HG02623 (cell line): ENCODE data around the gene TANC1.

Source experiments
- ATAC-seq: cut with Tn5 transposase; IDR thresholded peaks from one replicate; pipeline ENCODE4 v1.9.1; 2021; ENCODE audit warnings: moderate library complexity; ENCODE audit not compliant: unreplicated experiment

TANC1 gene

GRCh38 chr2:158960193-158960592 lies 8.2 kb upstream of the TANC1 start:
- ATAC-seq = no peak

DNA sequence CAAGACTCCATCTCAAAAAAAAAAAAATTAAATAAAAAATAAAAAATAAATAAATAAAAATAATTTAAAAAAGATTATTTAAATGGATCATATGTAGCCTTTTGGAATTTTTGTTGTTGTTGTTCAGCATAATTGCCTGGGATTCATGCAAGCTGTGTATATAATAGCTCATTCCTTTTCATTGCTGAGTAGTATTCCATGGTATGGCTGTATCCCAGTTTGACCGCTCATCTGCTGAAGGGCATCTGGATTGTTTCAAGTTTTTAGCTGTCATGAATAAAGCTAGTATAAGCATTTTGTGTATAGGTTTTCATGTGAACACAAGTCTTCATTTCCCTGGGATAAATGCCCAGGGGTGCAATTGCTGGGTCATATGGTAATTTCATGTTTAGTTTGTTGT lies 6.4 kb upstream of the TANC1 start:
- ATAC-seq = no peak

- ATAC-seq = no peak
Observed at GRCh38 chr2:158963071-158963470, 5.4 kb upstream of the TANC1 start.

DNA sequence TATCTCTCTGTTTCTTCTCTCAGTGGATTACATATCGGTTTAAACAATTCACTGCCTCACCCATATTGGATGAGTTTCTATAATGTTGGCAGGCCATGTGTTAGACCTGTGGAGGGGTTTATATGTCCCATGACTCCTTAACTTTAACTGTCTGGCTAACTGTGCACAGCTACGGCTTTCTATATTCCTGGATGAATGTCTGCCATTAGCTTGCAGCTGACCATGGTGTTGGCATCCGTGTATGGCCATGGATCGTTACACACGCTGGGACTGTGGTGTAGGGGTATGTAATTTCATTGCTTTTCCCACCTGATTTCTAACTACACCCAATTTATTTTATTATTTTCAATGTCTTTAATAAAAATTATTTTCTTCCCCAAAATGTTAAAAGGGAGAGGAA lies 3.3 kb upstream of the TANC1 start:
- ATAC-seq = no peak

DNA sequence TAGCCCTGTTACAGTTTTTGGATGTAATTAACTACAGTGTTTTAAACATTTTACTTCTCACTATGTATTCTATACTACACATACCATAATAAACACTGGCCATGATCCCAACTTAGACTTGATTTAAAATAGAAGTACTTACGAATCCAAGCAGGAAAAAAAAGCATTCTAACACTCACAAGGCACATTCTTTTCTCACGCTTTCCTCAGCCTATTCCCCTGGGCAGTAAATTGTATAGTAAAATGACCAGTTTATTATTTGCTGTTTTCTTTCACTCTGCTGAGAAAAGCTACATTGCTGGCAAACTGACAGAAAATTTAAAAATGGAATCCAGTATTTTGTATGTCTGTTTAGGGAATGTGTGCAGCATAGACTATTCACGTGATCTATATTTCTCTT lies 2.8 kb upstream of the TANC1 start:
- no peak for ATAC-seq

- ATAC-seq = no peak
Observed at GRCh38 chr2:158966312-158966711, 2.1 kb upstream of the TANC1 start.

GRCh38 chr2:158967114-158967730 lies 1.2 kb upstream of the TANC1 start:
- no peak for ATAC-seq

DNA sequence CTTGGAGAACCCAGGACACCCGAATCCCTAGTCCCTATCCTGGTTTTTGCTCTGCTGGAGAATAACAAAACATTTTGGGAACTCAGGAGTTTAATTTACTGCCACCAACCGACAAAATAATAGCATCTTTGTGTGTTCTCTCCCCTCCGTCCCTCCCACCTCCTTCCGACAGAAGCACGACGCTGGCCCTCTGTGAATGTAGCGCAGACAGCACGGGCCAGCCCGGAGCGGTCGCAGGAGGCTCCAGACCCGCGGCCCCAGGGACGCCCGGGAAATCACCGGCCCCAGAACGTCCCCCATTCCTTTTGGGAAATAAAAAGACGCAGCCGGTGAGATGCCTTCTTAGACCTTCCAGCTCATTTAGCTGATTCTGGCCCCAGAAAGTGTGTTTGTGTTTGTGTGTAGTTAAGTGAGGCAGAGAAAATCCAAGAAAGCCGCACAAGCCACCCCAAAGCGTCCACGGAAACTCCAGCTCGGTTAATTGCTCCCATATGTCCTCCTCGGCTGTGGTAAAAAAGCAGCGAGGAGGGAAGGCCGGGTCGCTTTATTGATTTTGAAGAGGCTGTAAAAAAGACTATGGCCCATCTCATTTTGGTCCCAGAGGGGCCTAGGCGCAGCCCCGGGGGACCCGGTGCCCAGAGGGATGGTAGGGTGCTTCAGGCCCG lies 577 bp upstream of the TANC1 start:
- ATAC-seq = no peak

DNA sequence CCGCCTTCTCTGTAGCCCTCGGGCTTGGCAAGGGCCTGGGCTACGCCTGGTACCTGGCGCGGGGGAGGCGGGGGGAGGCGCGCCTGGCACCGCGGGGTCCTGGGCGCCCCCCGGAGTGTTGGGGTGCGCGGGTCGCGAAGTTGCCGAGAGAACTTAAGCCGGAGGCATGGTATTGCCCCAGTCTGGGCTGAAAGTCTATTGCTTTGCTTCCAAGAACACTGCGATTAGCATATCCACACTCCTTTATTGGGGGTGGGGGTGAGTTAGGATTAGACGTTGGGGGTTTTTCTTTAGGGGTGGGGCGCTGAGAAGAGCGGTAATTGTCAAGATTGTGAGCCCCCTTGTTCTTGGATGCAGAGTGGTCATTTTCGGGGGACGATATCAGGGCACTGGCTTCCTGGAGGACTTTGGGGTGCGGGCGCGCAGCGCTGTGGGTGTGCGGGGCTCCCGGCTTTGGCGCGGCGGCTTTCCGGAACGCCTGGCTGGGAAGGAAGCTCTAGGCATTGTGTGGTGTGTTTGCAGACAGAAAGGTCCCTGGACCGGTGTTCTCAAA lies 798 bp downstream of the TANC1 start:
- no peak for ATAC-seq

DNA sequence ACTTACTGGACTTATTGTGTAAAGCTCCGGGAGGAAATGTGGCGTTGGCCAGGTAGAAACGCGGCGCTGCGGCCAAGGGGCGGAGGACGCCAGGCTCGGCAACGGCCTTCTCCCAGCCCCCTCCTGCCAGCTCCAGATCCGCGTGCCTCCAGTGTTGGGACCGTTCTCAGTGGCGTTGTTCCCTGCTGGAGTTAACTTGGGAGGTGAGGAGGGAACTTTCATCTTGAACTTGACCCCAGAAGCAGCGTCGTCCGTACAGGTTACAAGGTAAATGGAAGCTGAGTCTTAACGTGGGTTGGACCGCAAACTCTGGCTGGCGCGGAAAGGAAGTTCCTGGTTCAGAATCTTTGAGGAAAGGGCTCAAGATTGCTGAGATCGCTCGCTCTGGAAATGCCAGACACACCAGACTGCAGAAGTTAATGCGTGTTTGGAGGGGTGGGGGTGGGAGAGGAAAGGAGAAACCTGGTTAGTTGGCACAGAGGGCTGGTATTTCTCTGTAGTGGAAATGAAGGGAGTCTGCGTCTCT lies 1.3 kb downstream of the TANC1 start:
- no peak for ATAC-seq

DNA sequence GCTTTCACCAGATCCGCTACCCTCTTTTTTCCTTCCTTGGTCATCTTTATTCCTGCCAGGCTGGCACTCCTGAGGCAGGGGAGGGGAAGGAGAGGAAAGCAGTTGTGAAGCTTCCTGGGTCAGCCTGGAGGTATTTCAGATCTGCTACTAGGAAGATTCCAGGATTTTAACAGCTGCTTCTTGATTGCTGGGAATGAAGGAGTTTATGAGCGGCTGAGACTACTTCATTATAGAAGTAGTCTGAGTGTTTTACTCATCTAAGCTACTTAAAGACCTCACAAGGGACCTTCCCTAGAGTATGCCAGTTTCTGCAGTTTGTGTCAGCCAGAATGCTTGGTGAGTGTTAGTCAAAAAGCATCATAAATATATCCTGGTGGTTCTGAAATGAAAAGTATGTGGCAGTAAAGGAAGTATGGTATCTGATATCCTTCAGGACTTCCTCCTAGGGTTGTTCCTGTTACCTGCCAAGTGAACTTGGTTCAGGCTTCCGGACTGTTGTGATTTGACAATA lies 1.9 kb downstream of the TANC1 start:
- no peak for ATAC-seq

- ATAC-seq = no peak
Observed at GRCh38 chr2:158973116-158973956, 4.9 kb downstream of the TANC1 start.

GRCh38 chr2:158975271-158975921 lies 7.0 kb downstream of the TANC1 start:
- ATAC-seq = no peak

DNA sequence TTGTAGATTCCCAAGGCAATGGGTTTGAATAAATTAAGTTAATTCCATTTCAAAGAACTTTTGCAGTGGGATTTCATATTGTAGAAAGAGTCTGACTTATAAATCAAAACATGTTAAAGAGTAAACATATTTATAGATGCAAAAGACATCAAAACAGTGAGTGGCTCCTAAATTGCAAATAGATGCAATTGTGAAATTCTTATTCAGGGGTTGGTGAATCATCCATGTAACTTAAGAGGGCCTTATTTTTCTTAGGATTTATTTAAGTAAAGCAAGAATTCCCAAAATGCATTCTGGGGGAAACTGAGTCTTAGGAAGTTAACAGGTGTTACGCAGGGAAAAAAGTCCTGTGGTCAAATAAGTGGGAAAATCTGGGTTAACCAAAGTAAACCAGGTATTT lies 11.3 kb downstream of the TANC1 start:
- ATAC-seq = no peak

- no peak for ATAC-seq
Observed at GRCh38 chr2:158984604-158985135, 16.2 kb downstream of the TANC1 start.

- ATAC-seq = no peak
Observed at GRCh38 chr2:158988501-158988900, 20.1 kb downstream of the TANC1 start.

GRCh38 chr2:158989165-158989564 lies 20.7 kb downstream of the TANC1 start:
- no peak for ATAC-seq

DNA sequence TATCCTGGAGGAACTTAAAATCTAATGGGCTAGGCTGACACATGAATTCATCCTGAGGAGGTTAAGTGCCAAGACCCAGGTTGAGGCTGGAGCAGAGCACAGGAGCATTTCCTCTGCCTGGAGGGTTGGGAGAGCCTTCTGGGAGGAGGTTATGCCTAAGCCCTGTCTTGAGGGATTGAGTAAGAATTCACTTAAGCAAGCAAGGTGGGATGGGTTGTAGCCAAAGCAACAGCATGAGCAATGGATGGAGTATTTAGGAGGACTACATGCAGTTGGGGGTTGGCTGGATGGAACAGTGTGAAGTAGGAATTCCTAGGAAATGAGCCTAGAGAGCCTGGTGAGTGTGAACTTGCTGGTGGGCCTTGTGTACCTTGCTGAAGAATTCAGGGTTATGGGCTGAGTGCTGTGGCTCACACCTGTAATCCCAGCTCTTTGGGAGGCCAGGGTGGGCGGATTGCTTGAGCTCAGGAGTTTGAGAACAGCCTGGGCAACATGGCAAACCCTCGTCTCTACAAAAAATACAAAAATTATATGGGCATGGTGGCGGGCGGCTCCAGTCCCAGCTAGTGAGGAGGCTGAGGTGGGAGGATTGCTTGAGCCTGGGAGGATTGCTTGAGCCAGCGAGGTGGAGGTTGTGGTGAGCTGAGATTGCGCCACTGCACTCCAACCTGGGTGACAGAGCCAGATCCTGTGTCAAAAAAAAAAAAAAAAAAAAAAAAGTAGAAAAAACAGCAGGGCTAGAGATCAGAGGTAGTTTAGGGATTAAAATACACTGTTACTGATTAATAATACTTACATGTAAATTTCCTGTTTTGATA lies 22.2 kb downstream of the TANC1 start:
- no peak for ATAC-seq

GRCh38 chr2:158993030-158993429 lies 24.6 kb downstream of the TANC1 start:
- ATAC-seq = no peak
